ENCODE measurements around the gene GFER.

DNA sequence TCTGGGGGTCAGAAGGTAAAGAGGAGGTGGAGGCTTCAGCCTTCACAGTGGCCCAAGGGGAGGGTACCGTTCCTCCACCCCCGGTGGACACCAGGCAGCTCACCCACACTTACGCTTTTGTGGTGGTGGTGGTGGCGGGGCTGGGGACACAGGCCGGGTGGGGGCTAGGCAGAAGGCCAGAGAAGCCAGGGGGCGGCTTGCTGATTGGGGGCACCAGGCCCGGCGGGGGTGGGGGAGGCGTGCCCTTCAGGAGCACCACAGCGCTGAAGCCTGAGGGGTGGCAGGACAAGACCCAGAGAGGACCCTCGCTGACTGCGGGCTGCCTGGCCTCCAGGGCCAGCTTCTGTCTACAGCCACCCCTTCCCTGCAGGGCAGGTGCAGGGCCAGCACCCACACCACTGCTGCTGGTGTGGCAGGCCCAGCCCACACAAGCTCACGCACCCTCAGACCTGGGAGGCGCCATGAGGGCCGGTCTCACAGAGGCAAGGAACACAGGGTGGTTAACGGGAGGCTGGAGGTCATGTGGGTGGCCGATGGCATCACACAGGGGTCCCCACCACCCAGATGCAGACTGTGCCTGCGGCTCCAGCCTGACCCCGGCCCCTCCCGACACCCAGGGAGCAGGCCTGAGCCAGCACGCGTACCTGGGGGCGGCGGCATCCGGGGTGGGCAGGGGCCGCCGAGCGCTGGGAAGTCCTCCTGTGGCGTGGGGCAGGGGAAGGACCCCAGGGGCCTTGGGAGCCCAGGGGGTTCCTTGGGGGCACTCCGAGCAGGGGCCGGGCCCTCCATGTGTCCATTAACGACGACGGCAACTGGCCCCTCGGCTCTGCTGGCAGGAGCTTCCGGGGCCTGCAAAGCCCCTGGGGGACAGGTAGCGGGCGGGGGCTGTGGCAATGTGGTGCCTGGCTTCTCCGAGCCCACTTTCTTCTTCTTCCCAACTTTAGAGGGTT is 15.1 kb downstream of the GFER start:
- TF ChIP-seq CTCF (IDR thresholded peaks at IDR 0.05; ENCODE audit: borderline replicate concordance, extremely low read depth, low read length, poor library complexity, severe bottlenecking): no peak
- TF ChIP-seq EZH2 (IDR thresholded peaks at IDR 0.05; ENCODE audit: borderline replicate concordance, low read depth, low read length, severe bottlenecking): no peak

Measured in DND-41 (cell line).